ENCODE measurements around the gene ACADSB.

ACADSB gene

GRCh38 chr10:122998934-122999333, 9.9 kb upstream of the ACADSB start:
- no peaks in the 10 kb centered on the region for H3K27me3 ChIP-seq (replicated peaks; ENCODE audit: insufficient read depth, low read length)
- H3K36me3 ChIP-seq (replicated peaks; ENCODE audit: insufficient read depth, low read length) = 0 out of 2 replicates have a peak, but pooled peaks cover 9% of the 10 kb centered on the region
- H3K79me2 ChIP-seq (ENCODE audit: low read length) = peaks cover 59% of the 10 kb centered on the region

GRCh38 chr10:122999347-122999746, 9.5 kb upstream of the ACADSB start:
- no peak overlapping the region for H3K27ac ChIP-seq (ENCODE audit: low read length)
- H3K9me3 ChIP-seq (replicated peaks; ENCODE audit: insufficient read depth, low read length) = no peaks in the 10 kb centered on the region
- H3K4me3 ChIP-seq (ENCODE audit: low read length) = no peak overlapping the region
- no peak overlapping the region for H3K4me2 ChIP-seq (ENCODE audit: low read depth, low read length)
- TF ChIP-seq CTCF (IDR thresholded peaks at IDR 0.05; ENCODE audit: low read length) = no peak
- no peak for TF ChIP-seq EZH2phosphoT487 (IDR thresholded peaks at IDR 0.05; ENCODE audit: low read length)
- no peak for TF ChIP-seq EZH2 (optimal IDR thresholded peaks at IDR 0.05; ENCODE audit: low read depth, low read length)
- H4K20me1 ChIP-seq (ENCODE audit: insufficient read depth, low read length) = peaks cover 31% of the 10 kb centered on the region
- H3K36me3 ChIP-seq (replicated peaks; ENCODE audit: insufficient read depth, low read length) = 0 out of 2 replicates have a peak, but pooled peaks cover 9% of the 10 kb centered on the region
- H3K4me1 ChIP-seq (ENCODE audit: low read length) = peaks cover 24% of the 10 kb centered on the region
- no peak for DNase-seq
- H3K27me3 ChIP-seq (replicated peaks; ENCODE audit: insufficient read depth, low read length) = no peaks in the 10 kb centered on the region
- peaks cover 15% of the 10 kb centered on the region; the same call in 1 of the 2 replicates for H3F3A ChIP-seq (ENCODE audit: insufficient read depth, low read length)
- no peak overlapping the region for H3K9ac ChIP-seq (ENCODE audit: low read length)
- no peaks in the 10 kb centered on the region for H3K9me2 ChIP-seq (replicated peaks; ENCODE audit: insufficient read depth, low read length)
- H3K79me2 ChIP-seq (ENCODE audit: low read length) = peaks cover 63% of the 10 kb centered on the region
- no peak overlapping the region for H2AFZ ChIP-seq (ENCODE audit: low read length)

More at GRCh38 chr10:122998934-122999333, 9.9 kb upstream of the ACADSB start:
- Histone ChIP-seq H3F3A (ENCODE audit: insufficient read depth, low read length) (peaks cover 15% of the 10 kb centered on the region; the same call in 1 of the 2 replicates), H3K9me2 (replicated peaks; ENCODE audit: insufficient read depth, low read length) (no peaks in the 10 kb centered on the region), H3K27ac (ENCODE audit: low read length) (no peak overlapping the region), H3K4me3 (ENCODE audit: low read length) (no peak overlapping the region), H3K4me1 (ENCODE audit: low read length) (peaks cover 24% of the 10 kb centered on the region), H3K9ac (ENCODE audit: low read length) (no peak overlapping the region), H3K4me2 (ENCODE audit: low read depth, low read length) (no peak overlapping the region), H4K20me1 (ENCODE audit: insufficient read depth, low read length) (peaks cover 31% of the 10 kb centered on the region), H2AFZ (ENCODE audit: low read length) (no peak overlapping the region), H3K9me3 (replicated peaks; ENCODE audit: insufficient read depth, low read length) (no peaks in the 10 kb centered on the region)
- no peak for TF ChIP-seq EZH2phosphoT487 (IDR thresholded peaks at IDR 0.05; ENCODE audit: low read length)
- no peak for TF ChIP-seq EZH2 (optimal IDR thresholded peaks at IDR 0.05; ENCODE audit: low read depth, low read length)
- TF ChIP-seq CTCF (IDR thresholded peaks at IDR 0.05; ENCODE audit: low read length) = no peak
- DNase-seq = no peak

- Histone ChIP-seq H3K9me3 (replicated peaks; ENCODE audit: insufficient read depth, low read length) (no peaks in the 10 kb centered on the region), H3K4me2 (ENCODE audit: low read depth, low read length) (no peak overlapping the region), H3F3A (ENCODE audit: insufficient read depth, low read length) (peaks cover 15% of the 10 kb centered on the region; the same call in 1 of the 2 replicates), H3K79me2 (ENCODE audit: low read length) (peaks cover 70% of the 10 kb centered on the region), H4K20me1 (ENCODE audit: insufficient read depth, low read length) (peaks cover 30% of the 10 kb centered on the region), H3K4me1 (ENCODE audit: low read length) (peaks cover 24% of the 10 kb centered on the region), H3K27me3 (replicated peaks; ENCODE audit: insufficient read depth, low read length) (no peaks in the 10 kb centered on the region), H3K27ac (ENCODE audit: low read length) (no peak overlapping the region), H2AFZ (ENCODE audit: low read length) (no peak overlapping the region), H3K36me3 (replicated peaks; ENCODE audit: insufficient read depth, low read length) (0 out of 2 replicates have a peak, but pooled peaks cover 2% of the 10 kb centered on the region), H3K9me2 (replicated peaks; ENCODE audit: insufficient read depth, low read length) (no peaks in the 10 kb centered on the region), H3K9ac (ENCODE audit: low read length) (no peak overlapping the region), H3K4me3 (ENCODE audit: low read length) (no peak overlapping the region)
- no peak for DNase-seq
- no peak for TF ChIP-seq EZH2 (optimal IDR thresholded peaks at IDR 0.05; ENCODE audit: low read depth, low read length)
- no peak for TF ChIP-seq EZH2phosphoT487 (IDR thresholded peaks at IDR 0.05; ENCODE audit: low read length)
- no peak for TF ChIP-seq CTCF (IDR thresholded peaks at IDR 0.05; ENCODE audit: low read length)
These were observed 8.7 kb upstream of the ACADSB start for GRCh38 chr10:123000155-123000554.
